Kidney glomerular epithelial cell (primary cell): Measurements from ENCODE around the gene ZFAND2A.
"Not testable (repeated sequence)": the region's sequence is repeated elsewhere in the genome, so short reads cannot be mapped to it uniquely, and the experiment has no call there.

Experiments
- DNase-seq: peaks from one replicate; lab custom pipeline; 2025; lab: John Stamatoyannopoulos, UW

The ZFAND2A gene

GRCh38 chr7:1124164-1124563 lies 35.8 kb downstream of the ZFAND2A start:
- DNase-seq: no peak

GRCh38 chr7:1123715-1124114 lies 36.3 kb downstream of the ZFAND2A start:
- DNase-seq: peak; percentile 60

- DNase-seq: no peak
Observed at GRCh38 chr7:1122832-1123501, 37.0 kb downstream of the ZFAND2A start.

- DNase-seq: no peak
Observed at GRCh38 chr7:1121886-1122831, 37.8 kb downstream of the ZFAND2A start.

- no peak for DNase-seq
Observed at GRCh38 chr7:1121476-1121875, 38.5 kb downstream of the ZFAND2A start.

- DNase-seq: no peak
Observed at GRCh38 chr7:1120791-1121190, 39.2 kb downstream of the ZFAND2A start.

- no peak for DNase-seq
Observed at GRCh38 chr7:1119201-1119600, 40.8 kb downstream of the ZFAND2A start.

GRCh38 chr7:1117321-1117928 lies 42.6 kb downstream of the ZFAND2A start:
- DNase-seq: no peak

GRCh38 chr7:1116383-1117008 lies 43.5 kb downstream of the ZFAND2A start:
- not testable (repeated sequence) for DNase-seq

GRCh38 chr7:1115171-1116045 lies 44.6 kb downstream of the ZFAND2A start:
- DNase-seq: not testable (repeated sequence)

GRCh38 chr7:1114505-1114904 lies 45.5 kb downstream of the ZFAND2A start:
- no peak for DNase-seq

- no peak for DNase-seq
Observed at GRCh38 chr7:1114088-1114487, 45.9 kb downstream of the ZFAND2A start.

GRCh38 chr7:1113548-1113885 lies 46.5 kb downstream of the ZFAND2A start:
- no peak for DNase-seq

GRCh38 chr7:1112625-1113547 lies 47.1 kb downstream of the ZFAND2A start:
- DNase-seq: no peak

- no peak for DNase-seq
Observed at GRCh38 chr7:1112109-1112508, 47.9 kb downstream of the ZFAND2A start.

- no peak for DNase-seq
Observed at GRCh38 chr7:1111156-1111555, 48.8 kb downstream of the ZFAND2A start.

GRCh38 chr7:1110358-1110757 lies 49.6 kb downstream of the ZFAND2A start:
- no peak for DNase-seq

GRCh38 chr7:1109581-1110310 lies 50.2 kb downstream of the ZFAND2A start:
- DNase-seq: no peak

GRCh38 chr7:1108264-1108920 lies 51.6 kb downstream of the ZFAND2A start:
- DNase-seq: no peak
